Measurements from ENCODE around the gene TMEM163. TPM values are rescaled to one million over a fixed set of nuclear protein-coding genes. Genes with fewer than 3 reads are reported as not detected.

The TMEM163 gene
- total RNA-seq, 4 donors from 2014 or later = not detected

- WGBS, 2 donors = 78 to 86% methylated on average over 5 of the region's 5 CpGs
- TF ChIP-seq CTCF (IDR thresholded peaks at IDR 0.05) (no peak), EP300 (IDR thresholded peaks at IDR 0.05) (no peak), POLR2A (IDR thresholded peaks at IDR 0.05) (no peak)
Measured at GRCh38 chr2:134504586-134505336, 214.0 kb downstream of the TMEM163 start.

GRCh38 chr2:134502104-134502503 lies 216.7 kb downstream of the TMEM163 start:
- H3K36me3 ChIP-seq = no peaks in the 10 kb centered on the region
- no peaks in the 10 kb centered on the region for H3K4me1 ChIP-seq
- no peak for TF ChIP-seq CTCF (IDR thresholded peaks at IDR 0.05)
- H3K27me3 ChIP-seq = no peaks in the 10 kb centered on the region
- H3K9me3 ChIP-seq = no peaks in the 10 kb centered on the region
- no peak overlapping the region for H3K4me3 ChIP-seq
- WGBS, 2 donors = 30 to 55% methylated on average over 2 of the region's 2 CpGs
- H3K27ac ChIP-seq = no peak overlapping the region
- no peak for DNase-seq (ENCODE audit: low spot score in 2 of 2)

More at GRCh38 chr2:134504586-134505336, 214.0 kb downstream of the TMEM163 start:
- H3K9me3 ChIP-seq = no peaks in the 10 kb centered on the region
- no peaks in the 10 kb centered on the region for H3K27me3 ChIP-seq
- H3K36me3 ChIP-seq = no peaks in the 10 kb centered on the region
- H3K4me3 ChIP-seq = no peak overlapping the region
- H3K4me1 ChIP-seq = no peaks in the 10 kb centered on the region
- H3K27ac ChIP-seq = no peak overlapping the region
- no peak for DNase-seq (ENCODE audit: low spot score in 2 of 2)

GRCh38 chr2:134501476-134502091 lies 217.2 kb downstream of the TMEM163 start:
- DNase-seq (ENCODE audit: low spot score in 2 of 2) = no peak
- H3K4me3 ChIP-seq = no peak overlapping the region
- no peak for TF ChIP-seq CTCF (IDR thresholded peaks at IDR 0.05)
- no peaks in the 10 kb centered on the region for H3K4me1 ChIP-seq
- no peaks in the 10 kb centered on the region for H3K27me3 ChIP-seq
- H3K9me3 ChIP-seq = no peaks in the 10 kb centered on the region
- no peak overlapping the region for H3K27ac ChIP-seq
- 91 to 92% methylated on average over 6 of the region's 6 CpGs for WGBS, 2 donors
- no peaks in the 10 kb centered on the region for H3K36me3 ChIP-seq

DNA sequence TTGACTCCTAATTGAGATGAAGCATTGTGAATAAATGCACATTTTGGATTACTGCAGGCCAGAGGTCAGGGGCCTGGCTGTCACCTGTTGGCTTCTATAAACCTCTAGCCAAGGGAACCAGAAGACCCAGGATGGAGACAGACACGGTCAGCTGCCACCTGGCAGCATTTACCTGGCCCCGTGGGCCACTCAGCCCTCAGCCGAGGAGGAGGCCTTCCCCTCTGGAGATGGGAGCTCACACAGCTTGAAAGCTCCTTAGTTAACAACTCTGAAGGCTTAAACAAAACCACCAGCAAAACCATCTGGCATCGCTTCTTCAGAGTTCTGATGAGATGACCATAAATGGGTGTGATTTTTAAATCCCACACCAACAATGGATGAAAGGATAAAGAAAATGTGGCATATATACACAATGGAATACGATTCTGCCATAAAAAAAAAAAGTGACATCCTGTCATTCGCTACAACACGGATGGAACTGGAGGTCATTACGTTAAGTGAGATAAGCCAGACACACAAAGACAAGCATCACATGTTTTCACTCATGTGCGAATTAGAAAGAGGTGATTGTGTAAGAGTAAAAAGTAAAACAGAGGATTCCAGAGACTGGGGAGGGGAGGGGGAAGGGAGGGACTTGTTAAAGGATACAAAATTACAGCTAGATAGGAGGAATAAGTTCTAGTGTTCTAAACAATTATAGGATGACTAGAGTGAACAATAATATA lies 218.4 kb downstream of the TMEM163 start:
- no peak for TF ChIP-seq CTCF (IDR thresholded peaks at IDR 0.05)
- TF ChIP-seq EP300 (IDR thresholded peaks at IDR 0.05) = no peak
- no peak for TF ChIP-seq POLR2A (IDR thresholded peaks at IDR 0.05)

More for the DNA sequence above, 218.4 kb downstream of the TMEM163 start:
- Histone ChIP-seq H3K4me3 (no peak overlapping the region), H3K27me3 (no peaks in the 10 kb centered on the region), H3K9me3 (no peaks in the 10 kb centered on the region), H3K4me1 (no peaks in the 10 kb centered on the region), H3K36me3 (no peaks in the 10 kb centered on the region), H3K27ac (no peak overlapping the region)
- WGBS, 2 donors = 65 to 68% methylated on average over 9 of the region's 9 CpGs
- no peak for DNase-seq (ENCODE audit: low spot score in 2 of 2)
